Limb (tissue), 2 donors: Measurements from ENCODE around the gene DLG3.

ENCODE experiments used
- DNase-seq, 2 donors: peaks; one replicate each; pipeline ENCODE4 v3.0.0-alpha.2; 2016; ENCODE audit errors: extremely low spot score in 2 of 2

DLG3 gene

GRCh38 chrX:70437921-70438665 lies 6.5 kb upstream of the DLG3 start:
- DNase-seq: no peak

- DNase-seq: no peak
These were observed 5.6 kb upstream of the DLG3 start for GRCh38 chrX:70439016-70439415.

- no peak for DNase-seq
These were observed 2.4 kb upstream of the DLG3 start for GRCh38 chrX:70442224-70442623.

- DNase-seq: no peak
These were observed 466 bp downstream of the DLG3 start for GRCh38 chrX:70444946-70445656.

- no peak for DNase-seq
These were observed 1.3 kb downstream of the DLG3 start for GRCh38 chrX:70445951-70446350.

- DNase-seq: no peak
These were observed 2.0 kb downstream of the DLG3 start for GRCh38 chrX:70446380-70447350.

GRCh38 chrX:70449457-70449966 lies 4.9 kb downstream of the DLG3 start:
- no peak for DNase-seq

- peak; percentile 15 to 70 for DNase-seq
These were observed 7.6 kb downstream of the DLG3 start for GRCh38 chrX:70452143-70452733.

GRCh38 chrX:70453024-70453618 lies 8.5 kb downstream of the DLG3 start:
- no peak for DNase-seq

GRCh38 chrX:70454441-70455365 lies 10.1 kb downstream of the DLG3 start:
- DNase-seq: peak; percentile 45 to 84

- DNase-seq: no peak
These were observed 10.9 kb downstream of the DLG3 start for GRCh38 chrX:70455366-70456202.

GRCh38 chrX:70456256-70456655 lies 11.6 kb downstream of the DLG3 start:
- no peak for DNase-seq

GRCh38 chrX:70461026-70461425 lies 16.4 kb downstream of the DLG3 start:
- DNase-seq: no peak

GRCh38 chrX:70464051-70464450 lies 19.4 kb downstream of the DLG3 start:
- no peak for DNase-seq

GRCh38 chrX:70466968-70467367 lies 22.3 kb downstream of the DLG3 start:
- no peak for DNase-seq

- no peak for DNase-seq
These were observed 24.1 kb downstream of the DLG3 start for GRCh38 chrX:70468709-70469108.

GRCh38 chrX:70470850-70471289 lies 26.2 kb downstream of the DLG3 start:
- no peak for DNase-seq

- no peak for DNase-seq
These were observed 31.7 kb downstream of the DLG3 start for GRCh38 chrX:70476166-70476933.
